ENCODE measurements around the gene MTUS2. TPM values are rescaled to one million over a fixed set of nuclear protein-coding genes. Genes with fewer than 3 reads are reported as not detected.

MTUS2 gene
- total RNA-seq, 4 donors from 2014 or later: 0.26 to 0.72 (median 0.38) TPM; not detected in 1

GRCh38 chr13:28866932-28867331 lies 46.8 kb downstream of the MTUS2 start:
- WGBS: 60% methylated on average over 1 of the region's 1 CpG
- no peaks in the 10 kb centered on the region for H3K4me1 ChIP-seq
- H3K27ac ChIP-seq: no peak overlapping the region
- TF ChIP-seq EP300 (IDR thresholded peaks at IDR 0.05) (no peak), POLR2AphosphoS5 (IDR thresholded peaks at IDR 0.05) (no peak), CTCF (IDR thresholded peaks at IDR 0.05) (no peak), POLR2A (IDR thresholded peaks at IDR 0.05) (no peak)
- H3K27me3 ChIP-seq: peaks cover 2% of the 10 kb centered on the region
- no peaks in the 10 kb centered on the region for H3K36me3 ChIP-seq
- DNase-seq (ENCODE audit: low spot score in 2 of 2): no peak
- H3K9me3 ChIP-seq: peaks cover 4% of the 10 kb centered on the region
- H3K4me3 ChIP-seq: no peak overlapping the region

GRCh38 chr13:28867564-28867963 lies 47.4 kb downstream of the MTUS2 start:
- H3K27me3 ChIP-seq: peaks cover 2% of the 10 kb centered on the region
- H3K4me1 ChIP-seq: no peaks in the 10 kb centered on the region
- peaks cover 9% of the 10 kb centered on the region for H3K9me3 ChIP-seq
- no peak for DNase-seq (ENCODE audit: low spot score in 2 of 2)
- H3K36me3 ChIP-seq: no peaks in the 10 kb centered on the region
- no peak overlapping the region for H3K27ac ChIP-seq
- TF ChIP-seq POLR2AphosphoS5 (IDR thresholded peaks at IDR 0.05) (no peak), POLR2A (IDR thresholded peaks at IDR 0.05) (no peak), EP300 (IDR thresholded peaks at IDR 0.05) (no peak), CTCF (IDR thresholded peaks at IDR 0.05) (no peak)
- no peak overlapping the region for H3K4me3 ChIP-seq
- WGBS: 17% methylated on average over 1 of the region's 1 CpG

- H3K4me3 ChIP-seq: no peak overlapping the region
- 72% methylated on average over 2 of the region's 2 CpGs for WGBS
- no peak overlapping the region for H3K27ac ChIP-seq
- H3K9me3 ChIP-seq: peaks cover 12% of the 10 kb centered on the region
- peaks cover 2% of the 10 kb centered on the region for H3K27me3 ChIP-seq
- TF ChIP-seq POLR2A (IDR thresholded peaks at IDR 0.05) (no peak), EP300 (IDR thresholded peaks at IDR 0.05) (no peak), CTCF (IDR thresholded peaks at IDR 0.05) (no peak), POLR2AphosphoS5 (IDR thresholded peaks at IDR 0.05) (no peak)
- no peaks in the 10 kb centered on the region for H3K36me3 ChIP-seq
- DNase-seq (ENCODE audit: low spot score in 2 of 2): no peak
- no peaks in the 10 kb centered on the region for H3K4me1 ChIP-seq
Measured at GRCh38 chr13:28872427-28873176, 52.5 kb downstream of the MTUS2 start.

GRCh38 chr13:28875846-28876615 lies 55.9 kb downstream of the MTUS2 start:
- H3K36me3 ChIP-seq: no peaks in the 10 kb centered on the region
- peaks cover 12% of the 10 kb centered on the region for H3K9me3 ChIP-seq
- H3K4me3 ChIP-seq: no peak overlapping the region
- no peak overlapping the region for H3K27ac ChIP-seq
- WGBS: 86% methylated on average over 6 of the region's 6 CpGs
- H3K27me3 ChIP-seq: no peaks in the 10 kb centered on the region
- no peak for DNase-seq (ENCODE audit: low spot score in 2 of 2)
- TF ChIP-seq CTCF (IDR thresholded peaks at IDR 0.05) (no peak), POLR2AphosphoS5 (IDR thresholded peaks at IDR 0.05) (no peak), POLR2A (IDR thresholded peaks at IDR 0.05) (no peak), EP300 (IDR thresholded peaks at IDR 0.05) (no peak)
- H3K4me1 ChIP-seq: no peaks in the 10 kb centered on the region

DNA sequence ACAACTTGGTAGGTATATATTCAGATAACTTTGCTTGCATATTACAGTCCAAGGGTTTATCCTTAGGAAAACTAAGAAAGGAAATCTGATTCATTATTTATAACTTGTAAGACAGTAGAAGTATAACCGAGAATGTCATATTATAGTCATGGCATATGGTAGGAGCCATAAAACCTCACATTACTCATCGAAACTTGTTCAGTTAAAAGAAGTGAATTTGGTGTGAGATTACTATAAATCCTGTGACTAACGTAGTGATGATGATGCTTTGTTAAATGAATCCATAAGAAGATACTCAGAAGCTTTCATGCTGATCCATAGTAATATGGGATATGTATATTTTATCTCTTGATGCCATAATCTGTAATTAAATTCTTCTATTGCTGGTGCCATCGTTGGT lies 57.3 kb downstream of the MTUS2 start:
- H3K4me1 ChIP-seq: no peaks in the 10 kb centered on the region
- 74% methylated on average over 4 of the region's 4 CpGs for WGBS
- no peaks in the 10 kb centered on the region for H3K36me3 ChIP-seq
- H3K27ac ChIP-seq: no peak overlapping the region
- H3K27me3 ChIP-seq: no peaks in the 10 kb centered on the region
- no peak for TF ChIP-seq CTCF (IDR thresholded peaks at IDR 0.05)
- TF ChIP-seq EP300 (IDR thresholded peaks at IDR 0.05): no peak
- TF ChIP-seq POLR2AphosphoS5 (IDR thresholded peaks at IDR 0.05): no peak
- no peak for TF ChIP-seq POLR2A (IDR thresholded peaks at IDR 0.05)
- DNase-seq (ENCODE audit: low spot score in 2 of 2): no peak
- no peak overlapping the region for H3K4me3 ChIP-seq
- peaks cover 4% of the 10 kb centered on the region for H3K9me3 ChIP-seq

All from suprapubic skin (tissue), 4 donors.